GM21717 (cell line): ENCODE data around the gene FAM83G.
"Not testable (repeated sequence)": the region's sequence is repeated elsewhere in the genome, so short reads cannot be mapped to it uniquely, and the experiment has no call there.

Experiments
- ATAC-seq: cut with Tn5 transposase; IDR thresholded peaks from one replicate; pipeline ENCODE4 v1.9.1; 2021; ENCODE audit warnings: mild to moderate bottlenecking, moderate library complexity; ENCODE audit not compliant: unreplicated experiment

The FAM83G gene

GRCh38 chr17:18959071-18959844 is 45.3 kb downstream of the FAM83G start:
- ATAC-seq, result no peak

DNA sequence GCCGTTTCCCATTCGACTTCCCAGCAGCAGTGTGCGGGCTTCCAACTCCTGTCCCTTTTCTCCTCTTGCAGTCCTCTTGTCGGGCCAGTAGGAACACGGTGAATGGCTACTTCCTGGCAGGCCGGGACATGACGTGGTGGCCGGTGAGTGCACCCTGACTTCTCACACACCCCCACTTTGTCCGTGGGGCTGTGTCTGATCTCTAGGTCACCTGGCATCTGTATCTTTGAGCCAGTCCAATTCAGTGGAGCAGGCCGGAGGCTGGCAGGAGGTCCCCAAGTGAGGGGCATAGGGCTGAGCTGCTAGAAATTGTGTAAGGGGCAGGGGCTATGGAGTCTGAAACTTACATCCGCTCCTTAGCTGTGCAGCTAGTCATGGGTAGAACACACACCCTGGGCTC is 46.0 kb downstream of the FAM83G start:
- ATAC-seq, result no peak

- ATAC-seq, result no peak
Observed at GRCh38 chr17:18957831-18958230, 46.7 kb downstream of the FAM83G start.

GRCh38 chr17:18956581-18956980 is 48.0 kb downstream of the FAM83G start:
- no peak for ATAC-seq

DNA sequence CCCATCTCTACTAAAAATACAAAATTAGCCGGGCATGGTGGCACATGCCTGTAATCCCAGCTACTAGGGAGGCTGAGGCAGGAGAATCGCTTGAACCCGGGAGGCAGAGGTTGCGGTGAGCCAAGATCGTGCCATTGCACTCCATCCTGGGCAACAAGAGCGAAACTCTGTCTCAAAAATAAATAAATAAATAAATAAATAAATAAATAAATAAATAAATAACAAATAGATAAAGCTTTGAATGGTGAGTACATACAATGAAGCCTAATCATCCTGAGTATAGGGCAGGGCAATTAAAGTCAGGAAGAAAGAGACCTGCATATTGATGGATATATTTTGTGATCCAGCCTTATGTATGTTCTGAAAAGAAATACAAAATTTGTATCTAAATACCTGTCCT is 48.5 kb downstream of the FAM83G start:
- not testable (repeated sequence) for ATAC-seq

DNA sequence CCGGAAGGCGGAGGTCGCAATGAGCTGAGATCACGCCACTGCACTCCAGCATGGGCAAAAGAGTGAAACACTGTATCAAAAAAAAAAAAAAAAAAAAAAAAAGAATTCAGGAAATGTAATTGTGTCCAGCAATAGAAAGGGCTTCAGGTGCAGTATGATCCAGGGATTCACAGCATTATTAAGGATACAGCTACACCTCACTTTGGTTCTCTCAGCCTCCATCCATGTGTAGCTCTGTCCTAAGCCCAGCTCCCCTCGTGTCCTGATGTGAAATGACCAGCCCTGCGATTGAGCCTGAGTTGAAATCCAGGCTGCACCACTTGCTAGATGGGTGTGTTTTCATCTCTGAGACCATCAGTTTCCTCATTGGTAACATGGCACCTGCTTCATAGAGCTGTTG is 49.6 kb downstream of the FAM83G start:
- ATAC-seq, result no peak

DNA sequence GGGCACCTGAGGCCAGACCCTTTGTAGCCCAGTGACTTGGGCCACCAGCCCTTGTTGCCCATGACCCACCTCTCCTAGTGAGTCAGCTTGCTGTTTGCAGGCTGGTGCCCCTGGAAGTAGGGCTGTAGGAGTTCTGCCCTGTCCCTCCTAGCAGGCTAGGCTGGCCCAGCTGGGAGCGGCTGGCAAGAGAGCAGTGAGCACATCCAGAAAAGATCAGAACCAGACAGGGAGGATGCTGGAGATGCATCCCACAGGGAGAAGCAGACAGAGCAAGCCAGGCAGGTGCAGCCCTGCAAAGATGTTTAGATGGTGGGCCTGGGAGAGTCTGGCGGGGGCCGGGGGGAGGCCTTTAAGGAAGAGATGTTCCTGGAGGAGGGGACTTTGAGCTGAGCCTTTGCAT is 50.2 kb downstream of the FAM83G start:
- no peak for ATAC-seq

- no peak for ATAC-seq
Observed at GRCh38 chr17:18953231-18953728, 51.3 kb downstream of the FAM83G start.

DNA sequence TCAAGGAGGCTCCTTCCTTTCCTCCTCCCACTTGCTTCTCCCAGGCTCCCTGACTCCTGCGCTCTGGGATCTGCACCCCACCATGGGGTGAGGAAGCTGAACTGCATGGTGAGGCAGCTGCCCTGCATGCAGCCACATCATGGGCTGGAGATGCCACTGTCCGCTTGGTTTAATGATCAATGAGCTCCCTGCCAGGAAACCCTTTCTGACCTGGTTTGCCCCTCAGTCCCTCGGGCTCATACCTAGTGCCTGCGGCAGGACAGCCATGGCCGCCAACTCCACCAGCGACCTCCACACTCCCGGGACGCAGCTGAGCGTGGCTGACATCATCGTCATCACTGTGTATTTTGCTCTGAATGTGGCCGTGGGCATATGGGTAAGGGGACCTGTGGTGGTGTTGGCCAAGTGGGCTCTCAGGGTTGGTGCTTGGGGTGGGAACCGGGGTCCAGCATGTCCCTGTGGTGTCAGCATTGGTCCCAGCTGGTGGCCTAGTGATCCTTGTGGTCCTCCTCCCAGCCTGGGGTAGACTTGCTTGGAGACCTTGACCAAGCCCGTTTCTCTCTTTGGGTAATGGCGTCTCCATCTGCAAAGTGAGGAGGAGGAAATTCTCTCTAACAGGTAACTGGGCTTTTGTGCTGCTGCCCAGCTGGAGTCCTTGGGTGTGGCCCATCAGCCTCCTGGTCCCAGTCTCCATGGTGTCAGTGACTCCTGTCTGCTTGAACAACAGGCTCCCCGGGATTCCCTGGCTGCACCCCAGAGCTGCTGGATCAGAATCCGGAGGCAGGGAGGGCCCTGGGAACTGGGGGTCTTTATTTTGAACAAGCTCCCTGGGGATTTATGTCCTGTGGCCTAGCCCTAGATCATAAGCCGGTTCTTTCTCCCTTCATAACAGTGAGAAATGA is 52.4 kb downstream of the FAM83G start, which contains the start of gene SLC5A10:
TSS of gene SLC5A10 (plus strand) at position 225 of the 902 bp plus-strand sequence. CDS start at position 266, 41 bp downstream.
- ATAC-seq, result no peak

GRCh38 chr17:18950944-18951905 is 53.3 kb downstream of the FAM83G start:
- ATAC-seq, result no peak

GRCh38 chr17:18950346-18950745 is 54.2 kb downstream of the FAM83G start:
- ATAC-seq, result no peak

DNA sequence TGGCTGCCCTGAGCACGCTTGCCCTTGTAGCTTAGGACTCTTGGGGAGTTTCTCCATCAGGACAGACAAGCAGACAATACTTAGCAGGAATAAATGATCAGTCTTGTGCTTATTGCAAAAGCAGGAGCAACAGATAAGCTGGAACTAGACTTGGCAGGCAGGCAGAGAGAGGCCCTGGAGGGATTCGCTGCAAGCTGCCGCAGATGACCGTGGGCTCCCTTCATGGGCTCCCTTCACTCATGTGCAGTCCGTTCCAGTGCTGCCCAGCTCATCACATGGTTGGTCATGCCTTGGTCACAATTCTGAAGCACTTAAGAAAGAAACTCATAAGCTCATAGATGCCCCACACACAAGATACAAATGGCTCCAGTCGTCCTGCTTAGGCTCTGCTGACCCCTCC is 55.0 kb downstream of the FAM83G start:
- no peak for ATAC-seq

- ATAC-seq, result no peak
Observed at GRCh38 chr17:18948476-18949006, 56.0 kb downstream of the FAM83G start.

DNA sequence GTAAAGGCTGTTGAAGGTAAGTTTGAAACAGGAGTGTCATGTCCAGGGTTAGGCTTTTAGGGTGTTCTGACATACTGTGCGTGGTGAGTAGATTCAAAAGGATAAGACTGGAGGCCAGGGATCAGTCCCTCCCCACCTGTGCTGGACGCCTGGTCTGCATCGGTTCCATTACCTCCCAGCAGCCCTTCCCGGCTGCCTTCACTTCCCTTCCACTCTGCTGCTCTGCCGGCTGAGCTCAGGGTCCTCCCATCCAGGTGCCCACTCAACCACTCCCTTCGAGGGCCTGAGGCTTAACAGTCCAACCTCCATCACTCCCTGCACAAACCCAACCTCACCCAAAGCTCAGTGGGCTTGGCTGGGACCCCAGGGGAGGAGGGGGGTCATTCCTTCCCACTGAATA is 56.7 kb downstream of the FAM83G start:
- no peak for ATAC-seq

DNA sequence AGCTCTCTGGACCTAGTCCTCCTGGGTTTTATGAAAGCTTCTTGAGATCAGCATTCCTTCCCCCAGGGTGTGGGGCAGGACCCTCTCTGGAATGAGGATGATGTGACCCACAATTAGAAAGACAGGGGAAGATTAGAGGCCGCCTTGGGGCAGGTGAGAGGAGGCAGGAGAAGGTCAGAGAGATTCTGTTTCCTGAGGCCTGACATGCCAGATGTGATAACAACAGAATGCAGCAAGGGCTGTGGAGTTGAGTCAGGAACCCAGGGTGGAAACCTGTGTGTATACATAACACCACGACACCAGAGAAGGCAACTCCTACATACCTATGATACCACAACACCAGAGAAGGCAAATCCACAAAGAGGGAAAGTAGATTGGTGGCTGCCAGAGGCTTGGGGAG is 58.0 kb downstream of the FAM83G start:
- ATAC-seq, result no peak

- no peak for ATAC-seq
Observed at GRCh38 chr17:18944646-18945045, 59.9 kb downstream of the FAM83G start.

DNA sequence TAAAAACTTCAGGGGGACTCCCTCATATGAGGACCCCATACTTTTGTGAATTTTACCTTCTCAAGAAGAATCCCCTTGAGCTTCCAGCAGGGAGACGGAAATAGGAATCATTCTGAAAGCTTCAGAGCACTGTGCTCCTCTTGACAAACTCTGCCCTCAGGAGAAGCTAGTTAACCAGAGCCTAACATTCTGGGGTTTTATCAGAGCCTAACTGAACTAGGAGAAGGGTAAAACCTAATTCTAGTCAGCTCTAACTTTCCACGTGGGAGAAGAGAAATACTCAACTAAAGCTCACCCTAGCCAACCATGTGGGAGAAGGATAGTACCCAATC is 65.9 kb downstream of the FAM83G start:
- no peak for ATAC-seq

DNA sequence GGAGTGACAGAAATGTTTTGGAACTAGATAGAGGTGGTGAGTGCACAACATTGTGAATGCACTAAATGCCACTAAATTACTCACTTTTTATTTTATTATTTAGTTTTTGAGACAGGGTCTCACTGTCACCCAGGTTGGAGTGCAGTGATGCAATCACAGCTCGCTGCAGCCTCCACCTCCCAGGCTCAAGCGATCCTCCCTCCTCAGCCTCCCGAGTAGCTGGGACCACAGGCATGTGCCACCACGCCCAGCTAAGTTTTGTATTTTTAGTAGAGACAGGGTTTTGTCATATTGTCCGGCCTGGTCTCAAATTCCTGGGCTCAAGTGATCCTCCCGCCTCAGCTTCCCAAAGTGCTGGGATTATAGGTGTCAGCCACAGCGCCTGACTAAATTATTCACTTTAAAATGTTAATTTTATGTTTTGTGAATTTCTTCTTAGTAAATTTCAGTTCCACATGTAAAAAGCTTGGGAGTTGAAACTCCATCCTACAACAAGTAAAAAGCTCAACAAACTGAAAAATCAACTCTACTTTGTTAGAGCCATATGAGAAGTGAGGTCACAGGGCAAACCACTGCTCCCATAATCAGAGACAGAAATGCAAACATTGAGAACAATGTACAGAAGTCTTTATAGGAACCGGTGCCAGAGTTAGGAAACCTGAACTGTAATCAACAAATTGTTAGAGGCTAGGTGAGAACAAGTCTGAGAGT is 66.4 kb downstream of the FAM83G start:
- ATAC-seq, result no peak

DNA sequence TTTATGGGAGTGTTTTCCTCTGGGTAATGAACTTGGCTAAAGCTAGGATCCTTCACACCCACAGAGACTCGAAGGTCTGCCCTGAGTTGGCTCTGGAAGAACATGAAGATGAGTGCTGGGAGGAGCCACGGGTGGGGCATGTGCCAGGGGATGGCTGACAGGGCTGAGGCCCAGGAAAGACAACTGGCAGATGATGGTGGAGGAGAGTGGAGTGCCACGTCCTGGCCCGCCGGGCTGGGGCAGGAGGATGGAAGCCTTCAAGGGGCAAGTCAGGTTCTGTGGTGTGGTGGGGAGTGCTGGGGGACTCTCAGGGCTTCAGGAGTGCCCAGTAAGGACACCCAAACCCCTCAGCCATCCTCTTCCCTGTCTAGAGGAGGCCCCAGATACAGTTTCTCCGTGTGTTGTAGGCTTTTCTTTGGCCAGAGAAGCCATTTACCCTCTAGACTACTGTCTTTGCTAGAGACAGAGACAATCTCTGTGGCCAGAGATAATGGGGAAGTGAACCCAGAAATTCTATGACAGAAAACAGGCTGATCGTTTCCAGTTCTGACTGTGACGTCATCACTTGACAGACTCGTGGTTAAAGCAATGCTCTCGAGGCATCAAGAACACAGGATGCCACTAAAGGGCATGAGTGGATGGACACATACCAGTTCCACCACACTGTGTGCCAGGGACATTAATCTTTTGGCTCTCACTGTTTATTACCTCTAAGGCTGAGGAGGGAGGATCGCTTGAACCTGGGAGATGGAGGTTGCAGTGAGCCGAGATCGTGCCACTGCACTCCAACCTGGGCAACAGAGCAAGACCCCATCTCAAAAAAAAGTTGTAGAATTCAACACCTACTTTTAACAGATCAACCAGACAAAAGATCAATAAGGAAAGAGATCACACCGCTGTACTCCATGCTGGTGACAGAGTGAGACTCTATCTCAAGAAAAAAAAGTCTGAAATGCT is 71.2 kb downstream of the FAM83G start:
- no peak for ATAC-seq
